ENCODE measurements around the gene ANHX. TPM values are rescaled to one million over a fixed set of nuclear protein-coding genes. Genes with fewer than 3 reads are reported as not detected.

Gene ANHX
- total and polyA plus RNA-seq, 2 of the 13 experiments (the other 11 are each of a cell fraction or from before 2014, with no cell fraction given): not detected

GRCh38 chr12:133181238-133181959 is 54.3 kb downstream of the ANHX start, which contains the start of gene ZNF268 (continued):
- TF ChIP-seq ZSCAN30 (CRISPR knock-in tag; IDR thresholded peaks at IDR 0.05) (0 out of 2 replicates have a peak, but pooled peaks have one; percentile 57), ZNF556 (CRISPR knock-in tag; IDR thresholded peaks at IDR 0.05; ENCODE audit: borderline replicate concordance) (peak; percentile 79; the same call in 1 of the 2 replicates), ZNF605 (CRISPR knock-in tag; IDR thresholded peaks at IDR 0.05) (peak; percentile 68; the same call in 1 of the 2 replicates), SP4 (CRISPR knock-in tag; IDR thresholded peaks at IDR 0.05) (peak; percentile 88), AKNA (CRISPR knock-in tag; IDR thresholded peaks at IDR 0.05; ENCODE audit: borderline replicate concordance) (no peak), NBN (conservative IDR thresholded peaks at IDR 0.05) (no peak), ATAD3A (CRISPR knock-in tag; IDR thresholded peaks at IDR 0.05) (no peak), ARNT2 (CRISPR knock-in tag; IDR thresholded peaks at IDR 0.05; ENCODE audit: low read depth) (no peak; the same call in 1 of the 2 replicates), GATA4 (IDR thresholded peaks at IDR 0.05; ENCODE audit: borderline replicate concordance, low read depth) (no peak), CREM (IDR thresholded peaks at IDR 0.05) (peak; percentile 100), CREM (CRISPR knock-in tag; IDR thresholded peaks at IDR 0.05) (peak; percentile 96), TBP (CRISPR knock-in tag; IDR thresholded peaks at IDR 0.05) (no peak)
- TF ChIP-seq, protein P1, sequence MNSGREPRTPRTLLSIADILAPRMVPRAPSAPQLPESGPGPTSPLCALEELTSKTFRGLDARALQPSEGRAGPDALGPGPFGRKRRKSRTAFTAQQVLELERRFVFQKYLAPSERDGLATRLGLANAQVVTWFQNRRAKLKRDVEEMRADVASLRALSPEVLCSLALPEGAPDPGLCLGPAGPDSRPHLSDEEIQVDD (CRISPR knock-in tag; IDR thresholded peaks at IDR 0.05; ENCODE audit: borderline replicate concordance): no peak
- TF ChIP-seq, protein P2, sequence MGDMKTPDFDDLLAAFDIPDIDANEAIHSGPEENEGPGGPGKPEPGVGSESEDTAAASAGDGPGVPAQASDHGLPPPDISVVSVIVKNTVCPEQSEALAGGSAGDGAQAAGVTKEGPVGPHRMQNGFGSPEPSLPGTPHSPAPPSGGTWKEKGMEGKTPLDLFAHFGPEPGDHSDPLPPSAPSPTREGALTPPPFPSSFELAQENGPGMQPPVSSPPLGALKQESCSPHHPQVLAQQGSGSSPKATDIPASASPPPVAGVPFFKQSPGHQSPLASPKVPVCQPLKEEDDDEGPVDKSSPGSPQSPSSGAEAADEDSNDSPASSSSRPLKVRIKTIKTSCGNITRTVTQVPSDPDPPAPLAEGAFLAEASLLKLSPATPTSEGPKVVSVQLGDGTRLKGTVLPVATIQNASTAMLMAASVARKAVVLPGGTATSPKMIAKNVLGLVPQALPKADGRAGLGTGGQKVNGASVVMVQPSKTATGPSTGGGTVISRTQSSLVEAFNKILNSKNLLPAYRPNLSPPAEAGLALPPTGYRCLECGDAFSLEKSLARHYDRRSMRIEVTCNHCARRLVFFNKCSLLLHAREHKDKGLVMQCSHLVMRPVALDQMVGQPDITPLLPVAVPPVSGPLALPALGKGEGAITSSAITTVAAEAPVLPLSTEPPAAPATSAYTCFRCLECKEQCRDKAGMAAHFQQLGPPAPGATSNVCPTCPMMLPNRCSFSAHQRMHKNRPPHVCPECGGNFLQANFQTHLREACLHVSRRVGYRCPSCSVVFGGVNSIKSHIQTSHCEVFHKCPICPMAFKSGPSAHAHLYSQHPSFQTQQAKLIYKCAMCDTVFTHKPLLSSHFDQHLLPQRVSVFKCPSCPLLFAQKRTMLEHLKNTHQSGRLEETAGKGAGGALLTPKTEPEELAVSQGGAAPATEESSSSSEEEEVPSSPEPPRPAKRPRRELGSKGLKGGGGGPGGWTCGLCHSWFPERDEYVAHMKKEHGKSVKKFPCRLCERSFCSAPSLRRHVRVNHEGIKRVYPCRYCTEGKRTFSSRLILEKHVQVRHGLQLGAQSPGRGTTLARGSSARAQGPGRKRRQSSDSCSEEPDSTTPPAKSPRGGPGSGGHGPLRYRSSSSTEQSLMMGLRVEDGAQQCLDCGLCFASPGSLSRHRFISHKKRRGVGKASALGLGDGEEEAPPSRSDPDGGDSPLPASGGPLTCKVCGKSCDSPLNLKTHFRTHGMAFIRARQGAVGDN (CRISPR knock-in tag; IDR thresholded peaks at IDR 0.05): peak; percentile 68
- TF ChIP-seq, protein P3, sequence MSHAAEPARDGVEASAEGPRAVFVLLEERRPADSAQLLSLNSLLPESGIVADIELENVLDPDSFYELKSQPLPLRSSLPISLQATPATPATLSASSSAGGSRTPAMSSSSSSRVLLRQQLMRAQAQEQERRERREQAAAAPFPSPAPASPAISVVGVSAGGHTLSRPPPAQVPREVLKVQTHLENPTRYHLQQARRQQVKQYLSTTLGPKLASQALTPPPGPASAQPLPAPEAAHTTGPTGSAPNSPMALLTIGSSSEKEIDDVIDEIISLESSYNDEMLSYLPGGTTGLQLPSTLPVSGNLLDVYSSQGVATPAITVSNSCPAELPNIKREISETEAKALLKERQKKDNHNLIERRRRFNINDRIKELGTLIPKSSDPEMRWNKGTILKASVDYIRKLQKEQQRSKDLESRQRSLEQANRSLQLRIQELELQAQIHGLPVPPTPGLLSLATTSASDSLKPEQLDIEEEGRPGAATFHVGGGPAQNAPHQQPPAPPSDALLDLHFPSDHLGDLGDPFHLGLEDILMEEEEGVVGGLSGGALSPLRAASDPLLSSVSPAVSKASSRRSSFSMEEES (CRISPR knock-in tag; IDR thresholded peaks at IDR 0.05): peak; percentile 27; the same call in 1 of the 2 replicates
